Measurements from ENCODE around the gene GAK. TPM values are rescaled to one million over a fixed set of nuclear protein-coding genes. Genes with fewer than 3 reads are reported as not detected.

Gene GAK
- total and polyA plus RNA-seq, 2 experiments from 2014 or later = 59.8 to 144 TPM

GRCh38 chr4:829291-829690, 102.8 kb downstream of the GAK start:
- DNase-seq (ENCODE audit: low read depth in 1 of 2, low spot score in 1 of 2) = no peak
- Histone ChIP-seq H3K36me3 (no peaks in the 10 kb centered on the region), H3K9me3 (ENCODE audit: low read depth) (no peaks in the 10 kb centered on the region), H3K4me3 (no peak overlapping the region), H3K4me1 (ENCODE audit: low read depth) (no peaks in the 10 kb centered on the region), H3K27ac (no peak overlapping the region), H3K27me3 (peaks cover 46% of the 10 kb centered on the region)
- no peak for TF ChIP-seq CTCF (IDR thresholded peaks at IDR 0.05; ENCODE audit: low read depth, low read length)

GRCh38 chr4:828641-829271, 103.4 kb downstream of the GAK start:
- Histone ChIP-seq H3K27ac (no peak overlapping the region), H3K4me1 (ENCODE audit: low read depth) (no peaks in the 10 kb centered on the region), H3K9me3 (ENCODE audit: low read depth) (no peaks in the 10 kb centered on the region), H3K27me3 (peaks cover 52% of the 10 kb centered on the region), H3K36me3 (no peaks in the 10 kb centered on the region), H3K4me3 (no peak overlapping the region)
- peak; percentile 22 for TF ChIP-seq CTCF (IDR thresholded peaks at IDR 0.05; ENCODE audit: low read depth, low read length)
- DNase-seq (ENCODE audit: low read depth in 1 of 2, low spot score in 1 of 2) = peak in 1 of 2 donors; percentile 30

- H3K4me3 ChIP-seq = peak overlapping the region; percentile 38
- DNase-seq (ENCODE audit: low read depth in 1 of 2, low spot score in 1 of 2) = no peak
These were observed 104.7 kb downstream of the GAK start for GRCh38 chr4:827209-828081.

GRCh38 chr4:826508-827208, 105.5 kb downstream of the GAK start:
- no peak for TF ChIP-seq CTCF (IDR thresholded peaks at IDR 0.05; ENCODE audit: low read depth, low read length)
- no peaks in the 10 kb centered on the region for H3K4me1 ChIP-seq (ENCODE audit: low read depth)
- no peaks in the 10 kb centered on the region for H3K9me3 ChIP-seq (ENCODE audit: low read depth)
- DNase-seq (ENCODE audit: low read depth in 1 of 2, low spot score in 1 of 2) = peak in 1 of 2 donors; percentile 40
- peak overlapping the region; percentile 38 for H3K4me3 ChIP-seq
- peaks cover 73% of the 10 kb centered on the region for H3K27me3 ChIP-seq
- H3K36me3 ChIP-seq = no peaks in the 10 kb centered on the region
- H3K27ac ChIP-seq = no peak overlapping the region

More at GRCh38 chr4:827209-828081, 104.7 kb downstream of the GAK start:
- Histone ChIP-seq H3K9me3 (ENCODE audit: low read depth) (no peaks in the 10 kb centered on the region), H3K27me3 (peaks cover 65% of the 10 kb centered on the region), H3K27ac (no peak overlapping the region), H3K4me1 (ENCODE audit: low read depth) (no peaks in the 10 kb centered on the region), H3K36me3 (no peaks in the 10 kb centered on the region)
- TF ChIP-seq CTCF (IDR thresholded peaks at IDR 0.05; ENCODE audit: low read depth, low read length) = no peak

GRCh38 chr4:825971-826330, 106.2 kb downstream of the GAK start, which contains the start of gene CPLX1:
Gene CPLX1, minus strand, starts transcription at chr4:826129. Its CDS starts 1,607 bp downstream, at chr4:824522.
- peak within 1 kb of the TSS; percentile 38 for H3K4me3 ChIP-seq
- H3K27me3 ChIP-seq = peaks cover 80% of the 10 kb centered on the region
- peak in 1 of 2 donors; percentile 72 for DNase-seq (ENCODE audit: low read depth in 1 of 2, low spot score in 1 of 2)
- no peaks in the 10 kb centered on the region for H3K36me3 ChIP-seq
- no peak within 1 kb of the TSS for H3K27ac ChIP-seq
- no peaks in the 10 kb centered on the region for H3K4me1 ChIP-seq (ENCODE audit: low read depth)
- H3K9me3 ChIP-seq (ENCODE audit: low read depth) = no peaks in the 10 kb centered on the region
- no peak for TF ChIP-seq CTCF (IDR thresholded peaks at IDR 0.05; ENCODE audit: low read depth, low read length)

All from cardiac muscle cell (in vitro differentiated cells and primary cell).